Measurements from ENCODE around the gene PGLYRP4.

Gene PGLYRP4

DNA sequence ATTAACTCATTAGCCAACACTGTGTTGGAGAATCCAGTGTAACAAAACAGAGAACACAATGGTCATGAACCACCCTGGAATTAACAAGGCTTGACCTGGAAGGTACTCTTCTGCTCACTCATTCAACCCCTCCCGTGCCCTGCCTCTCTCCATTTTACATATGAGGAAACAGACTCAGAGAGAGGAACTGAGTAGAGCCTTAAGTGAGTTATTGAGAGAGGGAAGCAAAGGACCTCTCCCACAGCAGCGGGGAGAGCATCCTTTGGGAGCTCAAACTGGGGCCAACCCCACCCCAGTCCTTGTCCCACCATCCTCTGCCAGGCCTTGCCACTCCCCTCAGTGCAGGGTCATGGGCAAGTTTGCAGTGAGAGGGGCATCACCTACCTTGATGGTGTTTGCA, 25.4 kb upstream of the PGLYRP4 start:
- DNase-seq: no peak

DNA sequence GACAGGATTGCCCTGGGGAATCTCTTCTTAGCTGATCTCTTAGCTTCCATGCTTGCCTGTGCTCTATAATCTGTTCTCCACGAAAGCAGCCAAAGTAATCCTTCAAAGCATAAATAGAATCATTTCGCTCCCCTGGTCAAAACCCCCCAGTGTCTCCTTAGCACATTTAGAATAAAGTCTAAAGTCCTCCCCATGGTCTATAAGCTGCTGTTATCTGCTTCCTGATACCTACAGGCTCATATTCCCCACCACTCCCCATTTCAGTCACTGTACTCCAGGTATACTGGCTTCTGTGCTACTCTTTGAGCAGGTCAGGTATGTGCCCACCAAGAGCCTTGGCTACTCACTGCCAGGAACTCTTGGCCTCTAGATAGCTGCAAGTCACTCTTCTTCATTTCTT, 23.9 kb upstream of the PGLYRP4 start:
- no peak for DNase-seq

DNA sequence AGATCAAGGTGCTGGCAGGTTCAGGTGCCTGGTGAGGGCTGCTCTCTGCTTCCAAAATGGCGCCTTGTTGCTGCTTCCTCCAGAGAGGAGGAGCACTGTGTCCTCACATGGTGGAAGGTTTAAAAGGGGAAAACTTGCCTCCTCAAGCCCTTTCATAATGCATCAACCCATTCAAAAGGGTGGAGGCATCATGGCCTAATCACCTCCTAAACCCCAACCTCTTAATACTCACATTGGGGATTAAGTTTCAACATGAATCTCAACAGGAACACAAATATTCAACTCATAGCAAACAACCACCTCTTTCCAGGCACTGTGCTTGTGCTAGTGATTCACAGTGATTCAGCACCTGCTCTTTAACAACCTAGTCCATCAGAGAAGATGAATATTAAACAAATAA, 22.6 kb upstream of the PGLYRP4 start:
- DNase-seq: no peak

DNA sequence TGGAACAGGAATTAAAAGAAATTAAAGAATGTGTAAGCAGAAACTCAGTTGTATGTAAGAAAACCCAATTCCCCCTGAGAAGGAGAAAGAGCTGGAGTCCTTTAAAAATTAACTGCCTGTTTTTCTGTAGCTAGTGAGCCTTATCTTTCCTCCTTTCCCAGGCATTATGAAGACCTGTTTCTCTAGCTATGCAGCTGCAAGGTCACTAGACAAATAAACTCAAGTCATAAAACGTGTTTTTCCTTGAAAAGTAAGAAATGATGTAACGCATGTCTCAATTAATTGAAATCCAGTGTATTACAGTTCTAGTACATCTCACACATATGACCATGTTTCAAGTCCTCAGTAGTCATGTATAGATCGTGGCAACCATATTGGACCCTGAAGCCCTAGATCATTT, 21.5 kb upstream of the PGLYRP4 start:
- DNase-seq: no peak

DNA sequence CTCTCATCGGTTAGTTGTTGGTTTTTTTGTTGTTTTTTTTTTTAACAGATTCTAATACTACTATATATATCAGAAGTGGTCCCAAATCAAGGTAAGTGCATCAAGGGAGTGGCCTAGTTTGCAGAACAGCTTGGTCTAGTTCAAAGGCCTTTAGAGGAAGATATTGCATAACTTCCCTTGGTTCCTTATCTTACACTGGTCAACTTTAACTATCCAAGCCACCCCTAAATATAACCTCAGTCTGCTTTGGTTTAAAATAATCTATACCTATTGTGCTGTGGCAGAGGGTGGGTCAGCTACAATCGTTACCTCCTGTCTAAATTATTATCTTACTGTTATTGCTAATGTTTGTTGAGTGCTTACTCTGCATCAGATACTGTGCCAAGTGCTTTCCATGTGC, 19.9 kb upstream of the PGLYRP4 start:
- no peak for DNase-seq

DNA sequence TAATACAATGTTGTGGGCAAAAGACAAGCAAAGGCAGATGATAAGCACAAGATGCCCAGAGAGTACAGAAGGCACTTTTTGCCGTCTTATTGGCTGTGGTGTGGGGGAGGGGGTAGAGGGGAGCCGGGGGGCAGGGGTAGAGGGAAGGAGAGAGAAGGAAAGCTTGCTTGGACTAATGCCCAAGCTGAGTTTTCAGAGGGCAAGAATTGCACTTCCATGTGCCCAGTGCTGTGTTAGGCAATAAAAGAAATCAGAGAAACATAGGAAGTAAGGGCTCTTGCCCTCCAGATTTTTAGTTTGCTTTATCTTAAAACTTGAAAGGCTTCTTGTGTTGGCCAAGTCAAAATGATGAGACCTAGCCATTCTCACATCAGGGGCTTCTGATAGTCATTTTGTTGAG, 18.4 kb upstream of the PGLYRP4 start:
- DNase-seq: no peak

DNA sequence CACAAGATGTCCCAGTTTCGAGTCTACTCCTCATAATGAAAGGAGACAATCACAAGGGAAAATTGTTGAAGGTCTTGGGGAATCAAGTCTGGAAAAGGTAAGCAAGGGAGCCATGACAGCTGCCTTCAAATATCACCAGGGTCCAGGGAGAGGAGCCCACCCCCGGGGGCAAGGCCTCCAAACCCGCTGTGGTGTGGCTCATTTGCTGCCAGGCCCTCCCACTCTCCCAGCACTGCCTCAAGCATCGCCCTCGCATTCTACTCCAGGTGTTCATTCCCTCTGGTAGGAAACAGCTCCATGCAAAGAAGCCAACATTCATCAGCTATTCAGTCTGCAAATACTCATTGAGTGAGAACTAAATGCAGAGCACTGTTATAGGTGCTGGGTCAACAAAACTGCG, 17.6 kb upstream of the PGLYRP4 start:
- no peak for DNase-seq

DNA sequence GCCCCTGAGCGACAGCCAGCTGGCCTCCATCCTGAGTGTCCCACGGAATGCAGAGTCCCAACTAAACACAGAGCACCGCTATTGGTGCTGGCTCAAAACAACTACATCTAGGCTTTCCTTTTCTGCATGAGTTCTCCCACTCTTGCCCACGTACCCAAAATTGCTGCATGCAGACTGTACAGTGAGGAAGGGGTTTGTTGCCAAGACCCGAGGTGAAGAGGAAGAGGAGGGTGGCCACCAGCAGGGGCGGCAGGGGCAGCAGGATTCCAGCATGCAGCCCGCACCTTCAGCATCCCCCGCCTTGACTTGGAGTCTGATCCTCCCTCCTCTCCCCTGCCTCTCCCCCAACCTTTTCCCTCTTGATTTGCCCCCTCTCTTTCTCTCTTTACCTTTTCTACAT, 17.1 kb upstream of the PGLYRP4 start:
- DNase-seq: no peak

DNA sequence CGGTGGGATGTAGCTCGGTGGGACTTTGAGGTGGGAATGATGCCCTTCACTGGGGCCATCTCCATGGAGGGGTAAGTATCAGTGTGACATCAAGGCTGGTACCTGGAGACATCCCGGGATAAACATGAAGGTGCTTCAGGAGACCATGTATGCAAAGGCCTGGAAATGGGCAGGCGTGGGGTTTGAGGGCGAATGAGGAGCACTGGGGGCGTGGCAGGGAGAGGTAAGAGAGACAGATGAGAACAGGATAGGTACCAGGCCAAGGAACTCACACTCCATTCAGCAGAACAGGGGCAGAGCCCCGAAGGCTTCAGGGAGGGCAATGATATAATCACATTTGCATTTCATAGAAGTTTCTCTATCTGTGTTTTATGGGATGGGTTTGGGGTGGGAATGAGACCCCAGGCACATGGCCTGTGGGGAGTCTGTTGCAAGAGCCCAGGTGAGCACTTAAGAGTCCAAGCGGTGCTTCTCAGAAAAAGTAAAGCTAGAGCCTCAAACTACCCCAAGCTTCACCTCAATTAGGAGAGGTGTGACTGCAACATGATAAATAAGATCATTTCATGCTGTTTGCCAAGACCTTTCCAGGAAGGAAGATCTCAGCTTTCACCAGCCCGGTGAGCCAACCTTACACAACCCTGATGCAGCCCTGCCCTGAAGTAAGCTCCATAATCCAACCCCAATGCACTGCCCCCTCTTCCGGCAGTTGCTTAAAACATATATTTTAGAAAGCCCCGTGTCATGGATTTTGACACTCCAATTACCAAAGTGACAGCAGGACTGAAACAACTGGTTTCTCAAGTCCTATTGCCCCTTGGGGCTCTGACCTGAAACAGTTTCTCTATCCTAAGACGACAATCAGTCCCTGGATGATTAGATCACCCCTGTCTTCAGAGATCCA, 16.4 kb upstream of the PGLYRP4 start:
- no peak for DNase-seq

DNA sequence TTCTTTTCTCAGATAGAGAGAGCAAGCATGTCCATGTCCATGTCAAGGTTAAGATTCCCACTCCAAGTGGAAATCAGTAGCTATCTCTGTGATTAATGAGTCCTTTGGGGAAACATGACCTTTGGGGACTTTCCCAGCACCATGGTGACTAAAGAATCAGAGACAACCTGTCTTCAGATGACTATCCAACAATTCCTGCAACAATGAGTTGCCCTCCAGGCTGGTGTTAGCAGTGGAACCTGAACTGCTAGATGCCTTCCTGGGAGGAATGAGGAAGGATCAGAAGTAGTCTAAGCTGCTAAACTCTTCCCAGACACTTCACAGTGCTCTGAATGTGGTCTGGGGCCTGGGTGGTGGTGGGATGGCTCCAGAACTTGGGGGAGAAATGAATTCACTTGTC, 15.5 kb upstream of the PGLYRP4 start:
- no peak for DNase-seq

DNA sequence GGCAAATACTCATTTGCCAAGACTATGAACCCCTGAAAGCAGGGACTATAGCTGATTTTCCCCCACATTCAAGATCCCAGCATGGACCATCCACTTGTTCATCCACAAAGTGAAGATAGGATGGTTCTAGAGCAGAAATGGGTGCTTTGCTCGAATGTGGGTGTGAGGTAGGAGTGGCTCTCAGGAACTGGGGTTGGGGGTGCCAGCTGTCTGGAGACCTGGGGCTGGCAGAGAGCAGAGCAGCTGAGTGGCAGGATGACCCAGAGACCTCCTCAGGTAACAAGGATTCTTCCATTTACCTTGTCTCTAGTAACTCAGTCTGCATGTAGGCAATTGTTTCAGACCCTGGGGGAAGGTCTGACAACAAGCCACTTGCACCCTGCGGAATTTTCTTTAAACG, 15.0 kb upstream of the PGLYRP4 start:
- DNase-seq: no peak

DNA sequence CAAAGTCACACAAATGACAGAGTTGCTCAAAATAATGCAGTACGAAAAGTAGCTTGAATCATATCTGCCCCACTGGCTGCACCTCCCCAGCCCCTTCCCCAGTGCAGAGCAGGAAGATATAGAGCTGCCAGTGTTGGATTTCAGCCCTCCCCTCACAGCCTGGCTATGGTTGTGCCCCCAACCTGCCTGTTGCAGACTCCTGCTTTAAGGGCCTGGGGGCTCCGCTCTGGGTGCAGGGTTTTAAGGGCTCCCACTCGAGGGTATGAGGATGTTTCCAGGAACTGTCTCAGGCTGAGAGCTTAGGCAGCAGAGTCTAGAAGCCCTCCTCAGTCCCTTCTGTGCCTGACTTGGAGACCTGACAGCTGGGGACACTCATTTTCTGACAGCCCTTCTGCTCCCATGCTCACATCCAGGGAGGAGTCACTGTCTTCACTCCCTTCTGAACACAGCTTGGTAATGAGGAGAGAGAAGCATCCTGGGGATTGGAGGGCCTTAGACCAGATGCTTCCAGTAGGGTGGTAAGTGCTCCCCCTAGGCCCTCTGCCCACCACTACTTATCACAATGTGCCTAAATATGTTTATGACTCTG, 13.6 kb upstream of the PGLYRP4 start:
- no peak for DNase-seq

DNA sequence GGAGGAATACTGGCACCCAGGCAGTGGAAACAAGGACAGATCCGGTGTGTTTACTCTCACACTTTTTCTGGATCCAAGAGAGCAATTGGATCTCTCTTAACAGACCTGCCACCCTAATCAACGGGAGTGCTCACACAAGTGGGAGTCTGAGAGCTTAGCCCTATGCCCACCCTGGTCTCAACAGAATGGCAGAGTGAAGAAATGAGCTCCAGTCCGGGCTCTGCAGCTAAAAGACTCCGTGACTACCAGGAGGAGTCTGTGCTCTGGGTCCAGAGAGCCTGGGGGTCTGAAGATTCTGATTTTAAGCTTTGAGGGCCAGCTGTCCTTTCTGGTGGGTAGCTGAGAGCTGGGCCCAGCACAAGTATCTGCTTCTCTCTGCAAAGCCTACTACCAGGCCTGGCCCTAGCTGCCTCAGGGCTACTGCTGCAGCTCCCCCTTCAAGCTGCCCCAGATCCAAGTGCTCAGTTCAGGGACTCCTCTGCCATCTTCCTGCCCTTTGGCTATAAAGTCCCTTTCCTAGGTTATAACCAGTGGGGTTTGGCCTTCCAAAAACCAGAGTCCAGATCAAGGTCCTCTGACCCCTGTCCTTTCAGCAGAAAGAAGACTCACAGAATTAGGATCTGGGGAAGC, 13.0 kb upstream of the PGLYRP4 start:
- DNase-seq: no peak

DNA sequence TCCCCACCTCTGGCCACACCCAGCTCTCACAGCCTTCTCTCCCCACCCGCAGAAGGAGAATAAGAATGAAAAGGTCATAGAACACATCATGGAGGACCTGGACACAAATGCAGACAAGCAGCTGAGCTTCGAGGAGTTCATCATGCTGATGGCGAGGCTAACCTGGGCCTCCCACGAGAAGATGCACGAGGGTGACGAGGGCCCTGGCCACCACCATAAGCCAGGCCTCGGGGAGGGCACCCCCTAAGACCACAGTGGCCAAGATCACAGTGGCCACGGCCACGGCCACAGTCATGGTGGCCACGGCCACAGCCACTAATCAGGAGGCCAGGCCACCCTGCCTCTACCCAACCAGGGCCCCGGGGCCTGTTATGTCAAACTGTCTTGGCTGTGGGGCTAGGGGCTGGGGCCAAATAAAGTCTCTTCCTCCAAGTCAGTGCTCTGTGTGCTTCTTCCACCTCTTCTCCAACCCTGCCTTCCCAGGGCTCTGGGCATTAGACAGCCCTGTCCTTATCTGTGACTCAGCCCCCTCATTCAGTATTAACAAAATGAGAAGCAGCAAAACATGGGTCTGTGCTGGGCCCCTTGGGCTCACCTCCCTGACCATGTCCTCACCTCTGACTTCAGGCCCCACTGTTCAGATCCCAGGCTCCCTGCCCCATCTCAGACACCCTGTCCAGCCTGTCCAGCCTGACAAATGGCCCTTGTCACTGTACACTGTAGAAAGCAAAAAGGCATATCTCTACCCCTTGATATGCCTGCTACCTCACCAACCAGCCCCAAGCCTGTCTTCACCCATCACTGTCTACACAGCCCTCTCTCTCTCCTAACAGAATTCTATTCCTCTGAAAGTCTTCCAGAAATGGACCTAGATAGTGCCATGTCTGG, 12.2 kb upstream of the PGLYRP4 start:
- no peak for DNase-seq

DNA sequence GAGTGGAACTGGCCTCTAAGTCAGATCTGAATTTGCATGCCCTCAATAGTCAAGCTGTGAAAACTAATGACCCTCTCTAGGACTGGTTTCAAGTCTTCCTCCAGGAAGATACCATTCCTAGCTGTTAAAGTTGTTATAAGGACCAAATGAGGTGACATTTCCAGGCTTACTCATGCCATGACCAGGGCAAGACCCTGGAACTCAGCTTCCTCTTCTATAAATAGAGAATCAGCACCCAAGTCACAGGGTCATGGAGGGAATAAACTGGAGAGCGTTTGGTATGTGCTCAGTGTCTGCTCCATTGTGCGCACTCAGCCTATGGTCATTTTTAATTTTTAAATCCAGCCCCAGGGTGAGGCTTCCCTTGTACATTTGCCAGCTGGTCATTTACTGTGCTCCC, 11.5 kb upstream of the PGLYRP4 start:
- DNase-seq: no peak

DNA sequence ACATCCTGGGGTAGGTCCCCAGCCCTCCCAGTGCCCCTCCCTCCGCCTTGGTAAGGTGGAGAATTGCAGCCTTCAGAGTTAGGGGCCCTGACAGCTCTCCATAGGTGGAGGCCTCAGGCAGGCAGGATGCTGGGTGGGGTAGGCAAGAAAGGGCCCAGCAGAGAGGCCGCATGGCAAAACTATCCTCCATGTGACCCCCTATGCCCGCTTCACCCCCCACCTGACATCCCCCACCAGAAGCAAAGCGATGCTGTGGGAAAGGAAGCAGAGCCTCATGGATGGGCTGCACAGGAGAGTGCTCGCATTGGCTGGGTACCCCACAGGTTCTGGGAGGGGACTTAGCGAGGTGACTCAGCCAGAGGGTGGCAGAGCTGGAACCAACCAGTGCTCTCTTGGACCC, 10.6 kb upstream of the PGLYRP4 start:
- DNase-seq: no peak

DNA sequence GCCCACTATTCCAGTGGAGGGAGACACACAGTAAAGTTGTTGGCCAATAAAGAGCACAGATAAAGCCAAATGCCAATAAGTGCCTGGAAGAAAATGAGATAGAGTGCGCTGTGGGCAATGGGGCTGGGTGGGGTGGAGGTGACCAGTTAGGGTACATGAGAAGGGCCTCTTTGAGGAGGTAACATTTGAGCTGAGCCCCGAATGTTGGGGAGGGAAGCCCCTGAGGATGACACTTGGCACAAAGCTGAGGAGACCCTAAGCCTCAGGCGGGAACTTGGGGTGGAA, 10.0 kb upstream of the PGLYRP4 start:
- no peak for DNase-seq

DNA sequence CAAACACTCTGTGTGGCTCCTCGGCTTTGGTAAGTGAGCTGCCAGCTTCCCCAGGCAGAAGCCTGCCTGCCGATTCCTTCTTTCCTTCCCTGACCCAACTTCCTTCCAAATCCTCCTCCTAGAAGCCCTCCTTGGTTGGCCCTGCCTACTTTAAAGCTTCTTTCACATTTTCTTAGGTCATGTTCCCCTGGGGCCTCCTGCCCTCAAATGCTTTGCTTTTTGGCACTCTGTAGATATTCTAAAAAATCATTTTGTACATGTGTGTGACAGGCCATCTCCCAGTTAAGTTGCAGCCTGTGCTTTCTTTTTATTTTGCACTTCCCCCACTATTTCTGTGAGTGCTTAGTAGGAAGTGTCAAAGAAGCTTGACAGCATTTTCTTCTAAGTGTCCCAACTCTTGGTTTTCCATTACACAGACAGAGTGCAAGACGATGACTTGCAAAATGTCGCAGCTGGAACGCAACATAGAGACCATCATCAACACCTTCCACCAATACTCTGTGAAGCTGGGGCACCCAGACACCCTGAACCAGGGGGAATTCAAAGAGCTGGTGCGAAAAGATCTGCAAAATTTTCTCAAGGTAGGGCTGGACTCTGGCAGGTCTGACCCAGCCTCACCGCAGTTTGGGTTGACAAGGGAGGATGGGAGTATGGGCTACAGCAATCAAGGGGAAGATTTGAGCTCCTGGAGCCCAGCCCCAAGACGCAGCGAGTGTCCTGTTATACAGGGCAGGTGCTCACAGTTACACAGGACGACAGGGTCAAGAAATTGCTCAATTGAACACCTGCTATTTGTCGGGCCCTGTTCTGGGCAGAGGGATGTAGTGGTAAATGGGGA, 9.4 kb upstream of the PGLYRP4 start, which contains the start of gene S100A9:
TSS of gene S100A9 (plus strand) at position 2 of the 838 bp plus-strand sequence. CDS start at position 432, 430 bp downstream.
- DNase-seq: no peak

DNA sequence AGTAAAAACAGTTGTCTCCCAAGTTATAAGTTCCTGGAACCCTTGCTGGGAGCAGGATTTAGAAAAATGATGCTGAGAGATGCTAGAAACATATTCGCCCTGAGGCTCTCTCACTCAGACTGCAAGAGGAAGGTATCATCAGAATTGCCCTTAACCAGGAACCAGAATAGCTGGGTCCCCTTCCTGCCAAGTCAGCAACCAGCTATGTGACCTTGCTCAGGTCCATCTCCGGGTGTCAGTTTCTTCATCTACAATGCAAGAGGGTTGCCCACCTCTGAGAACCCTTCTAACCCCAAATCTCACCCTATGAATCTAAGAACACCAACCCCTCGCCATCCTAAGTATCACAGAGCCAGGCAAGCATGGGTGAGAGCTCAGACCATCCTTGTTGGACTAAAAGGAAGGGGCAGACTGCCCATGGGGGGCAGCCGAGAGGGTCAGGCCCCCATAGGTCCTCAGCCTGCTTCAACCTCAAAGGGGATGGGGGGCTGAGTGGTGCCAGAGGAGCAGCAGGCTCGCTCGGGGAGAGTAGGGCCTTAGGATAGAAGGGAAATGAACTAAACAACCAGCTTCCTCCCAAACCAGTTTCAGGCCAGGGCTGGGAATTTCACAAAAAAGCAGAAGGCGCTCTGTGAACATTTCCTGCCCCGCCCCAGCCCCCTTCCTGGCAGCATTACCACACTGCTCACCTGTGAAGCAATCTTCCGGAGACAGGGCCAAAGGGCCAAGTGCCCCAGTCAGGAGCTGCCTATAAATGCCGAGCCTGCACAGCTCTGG, 8.6 kb upstream of the PGLYRP4 start:
- DNase-seq: no peak

DNA sequence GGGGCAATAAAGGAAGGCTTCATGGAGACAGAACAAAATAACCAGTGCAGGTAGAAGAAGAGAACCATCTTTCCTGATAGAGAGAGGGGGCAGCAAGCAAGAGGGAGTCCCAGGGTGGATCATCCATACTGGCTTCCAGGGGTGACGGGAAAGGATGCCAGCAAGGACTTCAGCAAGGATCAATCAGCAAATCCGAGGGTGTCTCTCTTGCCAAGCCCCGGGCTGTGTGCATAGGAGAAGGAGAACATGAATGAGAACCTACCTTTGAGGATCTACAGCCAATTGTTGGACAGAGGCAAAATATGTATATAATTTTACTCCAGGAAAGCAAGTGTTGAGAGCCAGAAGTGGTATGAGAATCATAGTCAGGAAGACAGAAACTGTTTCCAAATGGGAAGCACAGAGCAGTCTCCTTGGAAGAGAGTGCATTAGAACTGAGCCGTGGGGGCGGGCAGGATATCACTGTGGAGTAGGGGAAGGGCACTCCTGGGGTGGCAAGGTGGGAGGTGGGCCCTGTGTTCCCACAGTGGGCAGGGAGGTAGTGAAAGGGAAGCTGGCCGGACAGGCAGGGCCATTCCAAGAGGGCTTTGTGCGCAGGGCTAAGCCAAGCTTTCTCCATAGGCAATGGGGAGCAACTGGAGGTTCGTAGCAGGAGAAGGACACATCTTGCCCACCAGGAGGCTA, 7.9 kb upstream of the PGLYRP4 start:
- DNase-seq: no peak

Measured in NCI-H2081 treated with DMSO at 0.1 percent for 48 hours (cell line).